Gastroesophageal sphincter (tissue), 4 donors: Measurements from ENCODE around the gene ENDOD1. TPM values are rescaled to one million over a fixed set of nuclear protein-coding genes. Genes with fewer than 3 reads are reported as not detected.

Experiments used
- ATAC-seq: fragments of 150-250 bp; one replicate; pipeline ENCODE4 v1.9.1; 2016; ENCODE audit warnings: mild to moderate bottlenecking, moderate library complexity
- H3K27ac ChIP-seq, 4 donors: fragments of 200-600 bp; sonication (generic) in 3 of 4; 1 replicate in 3 of 4; 2 replicates in 1 of 4; pipeline ENCODE4 v1.5.1; 2016 to 2019
- H3K27me3 ChIP-seq: fragments of 200-600 bp; sonication (generic); one replicate; pipeline ENCODE4 v1.5.1; 2019
- H3K36me3 ChIP-seq, 2 donors: fragments of 200-600 bp; sonication (generic); one replicate each; pipeline ENCODE4 v1.5.1; 2019; ENCODE audit warnings: control low read depth in 1 of 2
- H3K4me1 ChIP-seq, 3 donors: fragments of 200-600 bp; sonication (generic); 1 replicate in 2 of 3; 2 replicates in 1 of 3; pipeline ENCODE4 v1.5.1; 2016 to 2019; ENCODE audit warnings: control low read depth in 2 of 3
- H3K4me3 ChIP-seq, 2 donors: fragments of 200-600 bp; sonication (generic); one replicate each; pipeline ENCODE4 v1.5.1; 2019; ENCODE audit warnings: mild to moderate bottlenecking in 1 of 2, moderate library complexity in 1 of 2
- H3K9me3 ChIP-seq, 3 donors: fragments of 200-600 bp; sonication (generic); one replicate each; pipeline ENCODE4 v1.5.1; 2017 to 2019; ENCODE audit warnings: control low read depth in 2 of 3
- EP300 ChIP-seq: sonication (generic); formaldehyde crosslinking; IDR thresholded peaks from one replicate; pipeline ENCODE4 v1.6.1; 2017; ENCODE audit warnings: antibody characterized with exemption, mild to moderate bottlenecking
- POLR2A ChIP-seq, 2 donors: fragments of 450-650 bp; IDR thresholded peaks; one replicate each; pipeline ENCODE4 v1.6.1; 2017; ENCODE audit warnings: antibody characterized with exemption in 2 of 2, mild to moderate bottlenecking in 2 of 2, moderate library complexity in 1 of 2
- POLR2AphosphoS5 ChIP-seq: sonication (generic); formaldehyde crosslinking; IDR thresholded peaks from one replicate; pipeline ENCODE4 v1.6.1; 2017; ENCODE audit warnings: antibody characterized with exemption
- WGBS, 2 donors: methylation state at CpG; one replicate each; pipeline ENCODE4 v1.1.5; 2018; ENCODE audit warnings: low coverage in 1 of 2; 5-methylcytosine and 5-hydroxymethylcytosine counted together
- total RNA-seq, 4 donors: library from RNA; depleted of rRNA; stranded (reverse); fragments of >200 nt; gene quantifications; one replicate each; pipeline ENCODE4 v1.1.0, GENCODE V29; 2016
- TF ChIP-seq, protein P1 (sequence below), 4 experiments: fragments of 200-600 bp in 2 of 4; fragments of 450-650 bp in 2 of 4; sonication (generic) in 1 of 4; IDR thresholded peaks; one replicate each; pipeline ENCODE4 v1.5.1; 2017 to 2019; ENCODE audit warnings: antibody characterized with exemption in 4 of 4, mild to moderate bottlenecking in 2 of 4, moderate library complexity in 2 of 4

The ENDOD1 gene
- total RNA-seq, 4 donors from 2014 or later, result 34.6 to 68.3 (median 54.6) TPM

DNA sequence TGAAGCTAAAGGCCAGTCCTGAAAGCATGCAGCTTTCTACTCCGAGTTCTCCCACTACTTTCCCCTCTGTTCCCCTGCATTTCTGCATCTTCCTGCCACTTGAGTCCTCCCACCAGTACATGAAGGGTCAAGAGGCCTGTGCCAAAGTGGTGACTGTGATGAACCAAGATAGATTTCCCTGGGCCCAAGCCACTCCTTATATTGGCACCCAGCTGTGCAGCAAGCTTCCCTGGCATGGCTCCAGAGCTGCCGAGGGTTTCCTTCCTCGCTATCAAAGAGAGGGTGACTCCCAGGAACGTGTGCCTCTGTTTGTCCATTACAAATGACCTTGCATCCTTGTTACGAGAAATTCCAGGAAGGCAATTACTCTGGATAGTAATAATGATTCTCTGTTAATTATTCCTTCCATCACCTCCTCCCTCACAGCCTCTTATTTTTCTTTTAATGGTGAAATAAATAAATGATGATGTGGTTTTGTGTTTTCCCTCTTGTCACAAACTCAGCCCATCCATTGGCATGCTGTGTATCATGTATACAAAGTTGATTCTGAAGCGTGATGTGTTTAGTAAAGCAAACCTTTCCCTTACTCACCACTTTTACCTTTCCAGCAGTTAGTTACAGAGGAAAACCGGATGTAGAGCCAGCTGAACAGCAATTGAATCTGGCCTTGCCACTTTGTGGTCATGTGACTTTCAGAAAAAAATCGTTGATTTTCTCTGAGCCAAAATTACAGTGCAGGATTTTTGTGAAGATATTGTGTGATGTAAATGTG lies 14.7 kb upstream of the ENDOD1 start:
- H3K36me3 ChIP-seq, result no peaks in the 10 kb centered on the region
- H3K9me3 ChIP-seq, result no peaks in the 10 kb centered on the region
- peak overlapping the region in 1 of 4 donors; percentile 18 for H3K27ac ChIP-seq
- ATAC-seq, result peak; percentile 10
- no peaks in the 10 kb centered on the region for H3K27me3 ChIP-seq
- peaks cover 0 to 40% (median 18%) of the 10 kb centered on the region in 3 donors for H3K4me1 ChIP-seq
- TF ChIP-seq EP300, result no peak
- no peak for TF ChIP-seq POLR2A (IDR thresholded peaks at IDR 0.05)
- TF ChIP-seq POLR2AphosphoS5, result no peak
- TF ChIP-seq, protein P1, sequence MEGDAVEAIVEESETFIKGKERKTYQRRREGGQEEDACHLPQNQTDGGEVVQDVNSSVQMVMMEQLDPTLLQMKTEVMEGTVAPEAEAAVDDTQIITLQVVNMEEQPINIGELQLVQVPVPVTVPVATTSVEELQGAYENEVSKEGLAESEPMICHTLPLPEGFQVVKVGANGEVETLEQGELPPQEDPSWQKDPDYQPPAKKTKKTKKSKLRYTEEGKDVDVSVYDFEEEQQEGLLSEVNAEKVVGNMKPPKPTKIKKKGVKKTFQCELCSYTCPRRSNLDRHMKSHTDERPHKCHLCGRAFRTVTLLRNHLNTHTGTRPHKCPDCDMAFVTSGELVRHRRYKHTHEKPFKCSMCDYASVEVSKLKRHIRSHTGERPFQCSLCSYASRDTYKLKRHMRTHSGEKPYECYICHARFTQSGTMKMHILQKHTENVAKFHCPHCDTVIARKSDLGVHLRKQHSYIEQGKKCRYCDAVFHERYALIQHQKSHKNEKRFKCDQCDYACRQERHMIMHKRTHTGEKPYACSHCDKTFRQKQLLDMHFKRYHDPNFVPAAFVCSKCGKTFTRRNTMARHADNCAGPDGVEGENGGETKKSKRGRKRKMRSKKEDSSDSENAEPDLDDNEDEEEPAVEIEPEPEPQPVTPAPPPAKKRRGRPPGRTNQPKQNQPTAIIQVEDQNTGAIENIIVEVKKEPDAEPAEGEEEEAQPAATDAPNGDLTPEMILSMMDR (IDR thresholded peaks at IDR 0.05), result no peak
- WGBS, 2 donors, result 34 to 60% methylated on average over 6 to 7 of the region's 8 CpGs
- no peak overlapping the region for H3K4me3 ChIP-seq

DNA sequence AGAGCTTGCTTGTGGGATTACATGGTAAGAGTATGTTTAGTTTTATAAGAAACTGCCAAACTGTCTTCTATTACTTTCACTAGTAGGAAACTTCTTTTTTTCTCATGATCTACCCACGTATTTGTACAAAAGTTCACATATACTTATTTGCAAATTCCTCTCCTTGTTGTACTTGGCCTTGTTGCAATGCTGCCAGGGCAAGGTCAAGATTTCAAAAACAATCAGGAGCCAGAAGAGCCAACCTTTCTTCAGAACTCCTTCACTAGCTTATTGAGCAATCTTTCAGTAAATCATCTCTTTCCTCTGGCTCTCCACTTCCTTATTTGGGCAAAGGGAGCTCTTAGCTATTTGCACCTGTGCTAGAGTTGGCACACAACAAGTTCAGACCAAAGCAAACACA lies 13.2 kb upstream of the ENDOD1 start:
- Histone ChIP-seq H3K9me3 (no peaks in the 10 kb centered on the region), H3K27me3 (no peaks in the 10 kb centered on the region), H3K4me3 (no peak overlapping the region), H3K36me3 (no peaks in the 10 kb centered on the region), H3K27ac (peak overlapping the region in 2 of 4 donors; percentile 30 to 47), H3K4me1 (peaks cover 0 to 32% (median 18%) of the 10 kb centered on the region in 3 donors)
- peak; percentile 65 for ATAC-seq
- WGBS, 2 donors, result 0 to 13% methylated on average over 1 of the region's 1 CpG
- TF ChIP-seq POLR2AphosphoS5 (peak; percentile 89), POLR2A (IDR thresholded peaks at IDR 0.05) (no peak), EP300 (no peak)
- TF ChIP-seq, protein P1 (IDR thresholded peaks at IDR 0.05), result no peak

DNA sequence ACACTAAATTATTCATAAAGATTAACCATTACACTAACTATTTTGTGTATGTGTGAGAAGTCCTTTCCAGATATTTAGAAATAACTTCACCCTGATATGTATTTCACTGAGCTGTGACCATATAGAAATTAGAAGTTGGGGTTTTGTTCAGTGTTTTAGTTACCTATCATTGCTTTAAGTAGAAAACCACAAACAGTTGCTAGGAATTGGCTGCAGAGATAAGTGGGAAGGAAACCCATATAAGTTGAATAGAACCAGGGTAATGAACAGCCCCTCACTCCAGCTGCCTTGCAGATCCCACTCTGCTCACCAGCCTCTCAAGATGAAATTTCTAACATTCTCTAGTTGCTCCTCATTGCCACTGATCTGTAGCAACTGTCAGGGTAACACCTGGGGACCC lies 12.7 kb upstream of the ENDOD1 start:
- Histone ChIP-seq H3K9me3 (no peaks in the 10 kb centered on the region), H3K4me3 (no peak overlapping the region), H3K27me3 (no peaks in the 10 kb centered on the region), H3K27ac (no peak overlapping the region), H3K4me1 (peaks cover 0 to 33% (median 18%) of the 10 kb centered on the region in 3 donors), H3K36me3 (no peaks in the 10 kb centered on the region)
- TF ChIP-seq EP300 (no peak), POLR2A (IDR thresholded peaks at IDR 0.05) (no peak), POLR2AphosphoS5 (no peak)
- TF ChIP-seq, protein P1 (IDR thresholded peaks at IDR 0.05), result no peak
- ATAC-seq, result no peak

DNA sequence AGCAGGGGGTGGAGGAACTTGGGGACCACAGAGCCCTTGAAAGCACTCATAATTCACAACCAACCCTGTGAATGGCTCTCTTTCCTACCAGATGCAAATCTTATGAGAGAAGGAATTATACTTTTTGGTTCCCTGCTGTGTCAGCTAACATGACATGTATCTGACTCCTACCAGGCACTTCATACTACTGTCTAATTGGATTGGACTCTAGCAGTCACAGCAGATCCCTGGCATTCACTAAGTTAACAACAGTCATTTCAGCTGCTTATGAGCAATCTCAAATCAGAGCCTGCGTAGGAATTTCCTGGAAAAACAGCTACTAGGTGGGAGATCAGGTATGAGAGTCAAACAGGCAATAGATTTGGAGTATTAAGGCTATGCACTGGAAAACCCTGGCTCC lies 11.1 kb upstream of the ENDOD1 start:
- ATAC-seq, result no peak
- H3K4me3 ChIP-seq, result no peak overlapping the region
- H3K27ac ChIP-seq, result no peak overlapping the region
- H3K4me1 ChIP-seq, result peaks cover 0 to 35% (median 18%) of the 10 kb centered on the region in 3 donors
- no peaks in the 10 kb centered on the region for H3K9me3 ChIP-seq
- H3K36me3 ChIP-seq, result no peaks in the 10 kb centered on the region
- H3K27me3 ChIP-seq, result no peaks in the 10 kb centered on the region
- TF ChIP-seq EP300 (no peak), POLR2A (IDR thresholded peaks at IDR 0.05) (no peak), POLR2AphosphoS5 (no peak)
- TF ChIP-seq, protein P1 (IDR thresholded peaks at IDR 0.05), result no peak
- WGBS, 2 donors, result 80% methylated on average over 1 of the region's 1 CpG; no CpG with 5 or more reads in 1 of the 2 donors

DNA sequence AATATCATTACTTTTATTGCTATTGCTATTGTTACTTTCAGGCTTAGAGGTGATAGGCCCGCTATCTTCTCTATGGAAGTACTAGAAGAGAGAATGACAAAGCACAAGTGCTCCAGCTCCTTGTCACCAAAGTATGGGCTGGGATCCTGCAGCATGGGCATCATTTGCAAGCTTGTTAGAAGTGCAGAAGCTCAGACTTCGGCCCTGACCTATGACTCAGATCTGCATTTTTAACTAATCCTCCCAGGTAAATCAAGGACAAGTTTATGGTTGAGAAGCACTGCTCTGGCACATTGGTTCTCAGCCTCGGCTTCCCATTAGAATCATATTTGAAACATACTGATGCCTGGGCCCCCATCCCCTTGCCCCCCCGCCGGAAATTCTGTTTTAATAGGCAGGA lies 8.6 kb upstream of the ENDOD1 start:
- H3K36me3 ChIP-seq, result no peaks in the 10 kb centered on the region
- no peak for TF ChIP-seq POLR2AphosphoS5
- TF ChIP-seq, protein P1 (IDR thresholded peaks at IDR 0.05), result no peak
- no peak for TF ChIP-seq POLR2A (IDR thresholded peaks at IDR 0.05)
- TF ChIP-seq EP300, result no peak
- WGBS, 2 donors, result 89 to 100% methylated on average over 1 to 3 of the region's 5 CpGs
- no peaks in the 10 kb centered on the region for H3K27me3 ChIP-seq
- ATAC-seq, result no peak
- no peaks in the 10 kb centered on the region for H3K9me3 ChIP-seq
- no peak overlapping the region for H3K4me3 ChIP-seq
- peak overlapping the region in 2 of 4 donors; percentile 28 to 53 for H3K27ac ChIP-seq
- H3K4me1 ChIP-seq, result peaks cover 0 to 15% (median 7%) of the 10 kb centered on the region in 3 donors
